Progenitor cell of endocrine pancreas (in vitro differentiated cells): ENCODE data around the gene ERBB4. TPM values are rescaled to one million over a fixed set of nuclear protein-coding genes. Genes with fewer than 3 reads are reported as not detected.
"Not testable (repeated sequence)": the region's sequence is repeated elsewhere in the genome, so short reads cannot be mapped to it uniquely, and the experiment has no call there.

Experiments
- DNase-seq: peaks from one replicate; pipeline ENCODE4 v3.0.0; 2021; ENCODE audit warnings: low spot score; ENCODE audit not compliant: unreplicated experiment
- H3K27ac Mint-ChIP-seq: 2 replicates; pipeline ENCODE4 v1.8.0; 2021; ENCODE audit warnings: mild to moderate bottlenecking, moderate library complexity, mixed read lengths
- H3K27me3 Mint-ChIP-seq: 2 replicates; pipeline ENCODE4 v1.8.0; 2021; ENCODE audit warnings: mixed read lengths
- H3K36me3 Mint-ChIP-seq: 2 replicates; pipeline ENCODE4 v1.8.0; 2022; ENCODE audit warnings: mixed read lengths; ENCODE audit not compliant: insufficient read depth
- H3K4me1 Mint-ChIP-seq: 2 replicates; pipeline ENCODE4 v1.8.0; 2021; ENCODE audit warnings: low read depth, mixed read lengths
- H3K4me3 Mint-ChIP-seq: 2 replicates; pipeline ENCODE4 v1.8.0; 2021; ENCODE audit warnings: low read depth, mild to moderate bottlenecking, moderate library complexity, mixed read lengths
- H3K9me3 Mint-ChIP-seq: 2 replicates; pipeline ENCODE4 v1.8.0; 2021; ENCODE audit warnings: low read depth, mixed read lengths
- total RNA-seq: library from RNA; stranded (reverse); gene quantifications from 2 replicates; pipeline ENCODE4 v1.2.1, GENCODE V29; 2021
- TF ChIP-seq, protein P1 (sequence below): fragments of 200-600 bp; sonication (generic); IDR thresholded peaks from one replicate; pipeline ENCODE4 v1.5.0; 2021; ENCODE audit warnings: antibody characterized with exemption, mild to moderate bottlenecking; ENCODE audit not compliant: unreplicated experiment

The ERBB4 gene
- total RNA-seq, 1 donor from 2014 or later = 43.8 TPM

DNA sequence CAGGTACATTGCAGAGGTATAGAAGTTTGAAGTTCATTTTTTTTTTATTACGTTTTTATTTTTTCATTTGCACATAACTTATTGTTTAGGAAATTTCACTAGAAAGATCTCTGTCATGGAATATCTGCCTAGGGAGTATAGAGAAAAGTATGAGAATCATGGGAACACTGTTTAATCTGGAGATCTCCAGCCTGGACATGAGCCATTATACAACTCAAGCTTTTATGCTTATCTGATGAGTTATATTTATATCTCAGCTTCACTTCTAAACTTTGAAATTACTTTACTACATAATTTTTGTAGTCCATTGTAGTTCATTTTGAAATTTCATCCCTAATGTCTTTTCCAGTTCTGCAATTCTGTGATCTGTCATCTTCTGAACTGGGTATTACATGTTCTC, 515.6 kb downstream of the ERBB4 start:
- peaks cover 8% of the 10 kb centered on the region for H3K9me3 Mint-ChIP-seq
- TF ChIP-seq, protein P1, sequence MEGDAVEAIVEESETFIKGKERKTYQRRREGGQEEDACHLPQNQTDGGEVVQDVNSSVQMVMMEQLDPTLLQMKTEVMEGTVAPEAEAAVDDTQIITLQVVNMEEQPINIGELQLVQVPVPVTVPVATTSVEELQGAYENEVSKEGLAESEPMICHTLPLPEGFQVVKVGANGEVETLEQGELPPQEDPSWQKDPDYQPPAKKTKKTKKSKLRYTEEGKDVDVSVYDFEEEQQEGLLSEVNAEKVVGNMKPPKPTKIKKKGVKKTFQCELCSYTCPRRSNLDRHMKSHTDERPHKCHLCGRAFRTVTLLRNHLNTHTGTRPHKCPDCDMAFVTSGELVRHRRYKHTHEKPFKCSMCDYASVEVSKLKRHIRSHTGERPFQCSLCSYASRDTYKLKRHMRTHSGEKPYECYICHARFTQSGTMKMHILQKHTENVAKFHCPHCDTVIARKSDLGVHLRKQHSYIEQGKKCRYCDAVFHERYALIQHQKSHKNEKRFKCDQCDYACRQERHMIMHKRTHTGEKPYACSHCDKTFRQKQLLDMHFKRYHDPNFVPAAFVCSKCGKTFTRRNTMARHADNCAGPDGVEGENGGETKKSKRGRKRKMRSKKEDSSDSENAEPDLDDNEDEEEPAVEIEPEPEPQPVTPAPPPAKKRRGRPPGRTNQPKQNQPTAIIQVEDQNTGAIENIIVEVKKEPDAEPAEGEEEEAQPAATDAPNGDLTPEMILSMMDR = no peak
- peaks cover 7% of the 10 kb centered on the region for H3K4me1 Mint-ChIP-seq
- no peak for DNase-seq
- H3K4me3 Mint-ChIP-seq = no peak overlapping the region
- H3K27me3 Mint-ChIP-seq = no peaks in the 10 kb centered on the region
- peaks cover 2% of the 10 kb centered on the region for H3K36me3 Mint-ChIP-seq
- no peak overlapping the region for H3K27ac Mint-ChIP-seq

DNA sequence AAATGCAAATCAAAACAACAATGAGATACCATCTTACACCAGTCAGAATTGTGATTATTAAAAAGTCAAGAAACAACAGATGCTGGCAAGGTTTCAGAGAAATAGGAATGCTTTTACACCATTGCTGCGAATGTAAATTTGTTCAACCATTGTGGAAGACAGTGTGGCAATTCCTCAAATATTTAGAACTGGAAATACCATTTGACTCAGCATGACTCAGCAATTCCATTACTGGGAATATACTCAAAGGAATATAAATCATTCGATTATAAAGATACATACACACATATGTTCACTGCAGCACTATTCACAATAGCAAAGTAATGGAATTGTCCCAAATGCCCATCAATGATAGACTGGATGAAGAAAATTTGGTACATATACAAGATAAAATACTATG, 516.7 kb downstream of the ERBB4 start:
- Mint-ChIP-seq H3K4me3 (no peak overlapping the region), H3K9me3 (peaks cover 8% of the 10 kb centered on the region), H3K36me3 (peaks cover 2% of the 10 kb centered on the region), H3K27ac (no peak overlapping the region), H3K27me3 (no peaks in the 10 kb centered on the region), H3K4me1 (peaks cover 7% of the 10 kb centered on the region)
- TF ChIP-seq, protein P1 = no peak
- no peak for DNase-seq

DNA sequence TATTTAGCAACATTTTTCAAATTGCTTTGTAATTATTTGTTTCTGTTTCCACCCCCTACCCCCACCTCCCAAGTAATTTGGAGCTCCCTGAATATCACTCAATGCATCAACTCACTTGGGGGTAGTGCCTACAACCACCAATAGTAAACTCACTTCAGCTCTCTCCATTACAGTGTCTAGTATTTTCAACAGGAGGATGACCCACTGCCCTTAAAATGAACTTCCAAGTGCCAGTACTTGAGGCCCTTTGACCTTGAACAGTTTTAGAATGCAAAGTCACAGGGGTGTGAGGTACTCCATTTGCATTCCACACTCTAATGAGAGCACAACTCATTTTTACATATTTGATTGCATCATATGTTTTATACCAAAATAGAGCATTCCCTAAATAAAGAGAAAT, 523.0 kb downstream of the ERBB4 start:
- H3K36me3 Mint-ChIP-seq = no peaks in the 10 kb centered on the region
- H3K4me3 Mint-ChIP-seq = no peak overlapping the region
- TF ChIP-seq, protein P1 = no peak
- peaks cover 3% of the 10 kb centered on the region for H3K9me3 Mint-ChIP-seq
- H3K27ac Mint-ChIP-seq = no peak overlapping the region
- H3K4me1 Mint-ChIP-seq = no peaks in the 10 kb centered on the region
- DNase-seq = no peak
- H3K27me3 Mint-ChIP-seq = no peaks in the 10 kb centered on the region

DNA sequence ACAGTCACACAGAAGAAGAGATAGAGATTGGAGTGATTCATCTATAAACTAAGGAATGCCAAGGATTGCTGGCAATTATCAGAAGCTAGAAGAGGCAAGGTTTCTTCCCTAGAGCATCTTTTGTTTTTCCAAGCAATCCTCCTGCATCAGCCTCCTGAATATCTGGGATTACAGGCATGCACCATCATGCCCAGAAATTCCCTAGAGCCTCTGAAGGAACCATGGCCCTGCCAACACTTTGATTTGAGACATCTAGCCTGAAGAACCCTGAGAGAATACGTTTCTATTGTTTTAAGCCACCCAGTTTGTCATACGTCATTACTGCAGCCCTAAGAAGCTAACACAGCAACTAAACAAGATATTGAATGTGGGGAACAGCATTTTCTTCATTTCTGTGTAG, 525.0 kb downstream of the ERBB4 start:
- H3K9me3 Mint-ChIP-seq = peaks cover 3% of the 10 kb centered on the region
- H3K27me3 Mint-ChIP-seq = no peaks in the 10 kb centered on the region
- no peaks in the 10 kb centered on the region for H3K36me3 Mint-ChIP-seq
- H3K27ac Mint-ChIP-seq = no peak overlapping the region
- no peak overlapping the region for H3K4me3 Mint-ChIP-seq
- DNase-seq = no peak
- TF ChIP-seq, protein P1 = no peak
- H3K4me1 Mint-ChIP-seq = no peaks in the 10 kb centered on the region

DNA sequence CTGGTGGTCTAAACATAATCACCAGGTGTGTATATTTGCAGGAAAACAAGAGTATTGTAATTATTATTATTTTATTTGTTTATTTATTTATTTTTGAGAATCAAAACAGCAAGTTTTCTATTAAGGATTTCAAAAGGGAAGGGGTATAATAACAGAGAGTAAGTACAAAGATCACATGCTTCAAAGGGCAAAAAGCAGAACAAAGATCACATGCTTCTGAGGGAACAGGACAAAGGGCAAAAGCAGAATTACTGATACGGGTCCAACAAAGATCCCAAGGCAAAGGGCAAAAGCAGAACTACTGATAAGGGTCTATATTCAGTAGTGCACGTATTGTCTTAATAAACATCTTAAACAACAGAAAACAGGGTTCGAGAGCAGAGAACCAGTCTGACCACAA, 528.3 kb downstream of the ERBB4 start:
- not testable (repeated sequence) for H3K27me3 Mint-ChIP-seq, H3K4me3 Mint-ChIP-seq, H3K27ac Mint-ChIP-seq, H3K36me3 Mint-ChIP-seq, H3K9me3 Mint-ChIP-seq, H3K4me1 Mint-ChIP-seq, DNase-seq

DNA sequence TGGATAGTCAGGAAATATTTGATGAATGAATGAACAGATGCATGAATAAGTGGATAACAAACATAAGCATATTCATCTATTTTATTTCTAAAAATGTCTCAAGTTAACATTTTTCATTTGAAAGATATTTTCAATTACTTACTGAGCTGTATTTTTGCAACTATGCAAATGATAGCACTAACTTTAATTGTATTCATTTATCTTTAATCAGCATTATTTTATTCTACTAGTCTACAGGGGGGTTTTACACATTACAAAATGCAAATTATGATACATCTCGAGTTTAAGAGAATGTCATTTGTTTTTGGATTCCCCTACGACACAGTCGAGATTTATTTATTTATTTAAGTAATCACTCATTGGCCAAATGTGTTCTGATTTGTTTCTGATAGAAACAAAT, 530.6 kb downstream of the ERBB4 start:
- H3K27me3 Mint-ChIP-seq = no peaks in the 10 kb centered on the region
- no peaks in the 10 kb centered on the region for H3K36me3 Mint-ChIP-seq
- TF ChIP-seq, protein P1 = no peak
- no peak for DNase-seq
- no peak overlapping the region for H3K27ac Mint-ChIP-seq
- no peaks in the 10 kb centered on the region for H3K9me3 Mint-ChIP-seq
- H3K4me1 Mint-ChIP-seq = no peaks in the 10 kb centered on the region
- no peak overlapping the region for H3K4me3 Mint-ChIP-seq
